GM18951 (cell line): ENCODE measurements around the gene CHCHD1.
"Not testable (repeated sequence)": the region's sequence is repeated elsewhere in the genome, so short reads cannot be mapped to it uniquely, and the experiment has no call there.

ENCODE experiments used
- POLR2A ChIP-seq: IDR thresholded peaks from 4 replicates; pipeline ENCODE4 v1.6.1; 2011; ENCODE audit warnings: mild to moderate bottlenecking; ENCODE audit not compliant: insufficient read length, insufficient read depth; ENCODE audit errors: extremely low read depth
- in situ Hi-C: fragments of 300-500 bp; cut with MboI; formaldehyde crosslinking; loops from one replicate; pipeline ENCODE4 v1.12.0; 2022; ENCODE audit warnings: low sequenced_read_pairs, mixed read lengths, inconsistent platforms; ENCODE audit not compliant: unreplicated experiment

Gene CHCHD1

GRCh38 chr10:73815719-73816030, 33.8 kb downstream of the CHCHD1 start:
- TF ChIP-seq POLR2A, result no peak
- in situ Hi-C loops, result no loop called here

- in situ Hi-C loops, result no loop called here
- TF ChIP-seq POLR2A, result no peak
Measured at GRCh38 chr10:73816917-73817729, 35.3 kb downstream of the CHCHD1 start.

DNA sequence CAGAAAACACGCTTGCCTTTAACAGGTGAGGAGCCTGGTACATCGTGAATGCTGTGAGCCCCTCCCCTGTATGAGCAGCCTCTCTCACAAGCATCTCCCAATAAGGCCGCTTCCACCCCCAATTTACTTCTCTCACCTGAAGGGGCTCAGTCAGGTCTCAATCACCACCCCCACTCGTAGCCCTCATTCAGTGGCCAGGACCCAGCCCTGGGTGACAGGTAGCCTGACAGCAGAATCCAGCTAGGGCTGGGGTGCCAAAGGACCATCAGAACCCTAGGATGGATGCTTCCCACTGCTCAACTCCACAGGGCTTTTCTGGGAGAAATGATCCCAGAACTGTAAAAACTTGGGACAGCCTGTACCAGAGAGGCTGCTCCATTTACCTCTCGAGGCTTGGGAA, 36.0 kb downstream of the CHCHD1 start:
- in situ Hi-C loops, result no loop called here
- no peak for TF ChIP-seq POLR2A

DNA sequence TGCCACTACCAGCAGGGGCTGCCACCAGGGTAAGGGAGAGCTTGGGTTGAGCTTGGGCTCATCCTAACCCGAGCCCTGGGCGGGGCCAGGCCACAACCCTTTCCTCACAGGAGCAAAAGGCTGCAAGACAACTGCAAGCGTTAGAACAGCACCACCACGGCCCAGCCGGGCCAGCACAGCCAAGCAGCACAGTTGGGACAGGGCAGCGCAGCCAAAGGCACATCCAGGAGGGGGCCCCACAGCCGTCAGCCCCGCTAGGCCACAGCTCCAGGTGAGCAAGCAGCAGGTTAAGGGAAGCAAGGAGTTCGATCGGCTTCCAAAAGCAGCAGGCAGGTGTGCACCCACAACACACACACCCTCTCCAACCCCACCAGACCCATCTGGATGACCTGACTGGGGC, 36.6 kb downstream of the CHCHD1 start:
- in situ Hi-C loops, result no loop called here
- TF ChIP-seq POLR2A, result no peak

- in situ Hi-C loops, result no loop called here
- TF ChIP-seq POLR2A, result no peak
Measured at GRCh38 chr10:73819081-73819480, 37.2 kb downstream of the CHCHD1 start.

- in situ Hi-C loops, result no loop called here
- TF ChIP-seq POLR2A, result no peak
Measured at GRCh38 chr10:73819513-73820093, 37.8 kb downstream of the CHCHD1 start.

GRCh38 chr10:73823391-73823790, 41.5 kb downstream of the CHCHD1 start:
- in situ Hi-C loops, result no loop called here
- no peak for TF ChIP-seq POLR2A

DNA sequence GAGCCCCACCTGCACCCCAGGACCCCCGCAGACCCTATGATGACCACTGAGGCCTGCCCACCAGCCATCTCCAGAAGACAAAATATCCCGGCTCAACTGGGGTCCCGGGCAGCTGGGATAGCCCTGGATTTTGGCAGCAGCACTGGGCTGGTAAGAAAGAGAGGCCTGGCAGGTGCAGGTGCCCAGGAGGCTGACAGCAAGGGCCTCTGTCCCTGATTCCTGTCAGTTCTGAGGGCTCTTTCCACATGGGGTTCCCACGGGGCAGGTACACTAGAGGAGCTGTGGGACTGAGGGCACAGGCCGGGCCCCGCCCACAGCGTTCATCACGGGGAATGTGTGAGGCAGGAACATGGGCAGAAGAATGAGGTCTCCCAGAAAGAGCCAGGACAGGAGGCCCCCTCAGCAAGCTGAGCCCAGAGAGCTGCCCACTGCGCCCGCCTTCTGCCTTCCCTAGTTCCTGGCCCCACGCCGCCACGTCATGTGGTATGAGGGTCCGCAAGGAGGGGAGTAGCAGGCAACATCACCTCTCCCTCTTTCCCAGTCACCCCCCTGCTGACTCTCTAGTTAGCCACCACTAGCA, 42.4 kb downstream of the CHCHD1 start:
- in situ Hi-C loops, result no loop called here
- no peak for TF ChIP-seq POLR2A

DNA sequence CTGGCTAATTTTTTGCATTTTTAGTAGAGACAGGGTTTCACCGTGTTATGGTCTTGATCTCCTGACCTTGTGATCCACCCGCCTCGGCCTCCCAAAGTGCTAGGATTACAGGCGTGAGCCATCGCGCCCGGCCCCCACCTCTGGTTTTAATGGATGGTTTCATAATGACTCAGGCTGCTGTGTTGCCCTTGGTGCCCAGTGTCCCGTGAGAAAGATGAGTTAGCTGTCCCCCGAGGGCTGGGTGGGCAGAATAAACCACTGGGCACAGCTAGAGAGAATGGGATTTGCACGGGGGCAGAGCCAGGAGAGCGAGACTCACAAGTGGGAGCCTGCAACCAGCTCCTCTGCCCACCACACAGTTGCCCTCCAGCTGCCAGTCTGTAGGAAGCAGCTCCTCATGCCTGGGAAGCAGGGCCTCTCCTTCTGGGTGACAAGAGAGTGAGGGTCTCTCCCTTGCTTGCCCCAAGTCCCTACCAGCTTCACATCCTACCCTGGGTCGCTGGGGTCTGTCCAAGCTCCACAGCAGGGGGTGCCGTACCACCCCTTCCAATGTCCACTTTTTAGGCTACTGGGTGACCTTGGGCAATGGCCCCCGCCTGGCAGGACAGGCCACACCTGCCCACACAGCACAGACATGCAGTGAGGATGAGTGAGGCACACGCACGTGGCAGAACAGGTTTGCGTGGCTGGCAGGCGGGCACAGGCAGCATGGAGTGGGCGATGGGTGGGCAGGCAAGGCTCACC, 45.7 kb downstream of the CHCHD1 start:
- no peak for TF ChIP-seq POLR2A
- in situ Hi-C loops, result no loop called here

GRCh38 chr10:73828161-73828560, 46.3 kb downstream of the CHCHD1 start:
- in situ Hi-C loops, result no loop called here

DNA sequence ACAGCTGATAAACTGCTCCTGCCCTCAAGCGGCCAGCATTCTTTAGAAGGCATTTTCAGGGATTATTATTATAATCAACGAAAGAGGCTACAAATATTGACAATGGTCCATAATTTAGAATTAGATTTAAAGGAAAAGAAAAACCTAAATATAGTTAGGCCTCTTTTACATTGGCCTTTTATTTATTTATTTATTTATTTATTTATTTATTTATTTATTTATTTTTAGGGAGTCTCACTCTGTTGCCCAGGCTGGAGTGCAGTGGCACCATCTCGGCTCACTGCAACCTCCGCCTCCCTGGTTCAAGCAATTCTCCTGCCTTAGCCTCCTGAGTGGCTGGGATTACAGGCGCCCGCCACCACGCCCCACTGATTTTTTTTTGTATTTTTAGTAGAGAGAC, 47.2 kb downstream of the CHCHD1 start:
- in situ Hi-C loops, result not testable (repeated sequence)

More at GRCh38 chr10:73828161-73828560, 46.3 kb downstream of the CHCHD1 start:
- no peak for TF ChIP-seq POLR2A
